GM12801 (cell line): ENCODE data around the gene ZBTB46.

Experiments used
- TF ChIP-seq, protein P1 (sequence below): IDR thresholded peaks from one replicate; pipeline ENCODE4 v1.5.1; 2011; ENCODE audit warnings: control low read depth; ENCODE audit not compliant: insufficient read length; ENCODE audit errors: extremely low read depth

Gene ZBTB46

DNA sequence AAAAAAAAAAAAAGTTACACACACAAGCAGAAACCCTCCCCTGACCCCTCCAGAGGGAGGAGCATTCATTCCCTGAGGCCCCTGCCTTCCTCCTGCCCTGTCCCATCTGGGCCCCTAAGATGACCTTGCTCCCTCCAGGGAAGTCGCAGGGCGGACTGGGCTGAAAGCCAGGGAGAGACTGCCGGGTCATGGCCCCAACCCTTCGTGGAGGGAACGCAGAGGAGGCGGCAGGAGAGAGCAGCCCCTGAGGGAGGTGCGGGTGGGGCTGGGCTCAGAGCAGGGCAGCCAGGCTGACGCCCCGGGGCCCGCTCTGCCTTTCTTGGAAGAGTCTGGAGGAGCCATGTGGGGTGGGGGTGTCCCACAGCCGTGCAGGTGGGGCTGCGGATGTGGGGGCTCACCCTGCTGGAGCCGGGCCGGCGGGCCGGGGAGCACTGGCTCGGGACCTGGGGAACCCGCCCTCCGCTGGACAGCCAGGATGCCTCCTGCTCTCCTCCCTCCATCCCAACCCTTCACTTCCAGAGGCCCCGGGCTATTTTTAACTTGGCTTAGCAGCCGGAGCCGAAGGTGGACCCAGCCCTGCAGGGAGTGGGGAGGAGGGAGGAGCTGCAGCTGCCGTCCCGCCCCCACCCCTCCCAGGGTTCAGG, 15.2 kb upstream of the ZBTB46 start:
- TF ChIP-seq, protein P1, sequence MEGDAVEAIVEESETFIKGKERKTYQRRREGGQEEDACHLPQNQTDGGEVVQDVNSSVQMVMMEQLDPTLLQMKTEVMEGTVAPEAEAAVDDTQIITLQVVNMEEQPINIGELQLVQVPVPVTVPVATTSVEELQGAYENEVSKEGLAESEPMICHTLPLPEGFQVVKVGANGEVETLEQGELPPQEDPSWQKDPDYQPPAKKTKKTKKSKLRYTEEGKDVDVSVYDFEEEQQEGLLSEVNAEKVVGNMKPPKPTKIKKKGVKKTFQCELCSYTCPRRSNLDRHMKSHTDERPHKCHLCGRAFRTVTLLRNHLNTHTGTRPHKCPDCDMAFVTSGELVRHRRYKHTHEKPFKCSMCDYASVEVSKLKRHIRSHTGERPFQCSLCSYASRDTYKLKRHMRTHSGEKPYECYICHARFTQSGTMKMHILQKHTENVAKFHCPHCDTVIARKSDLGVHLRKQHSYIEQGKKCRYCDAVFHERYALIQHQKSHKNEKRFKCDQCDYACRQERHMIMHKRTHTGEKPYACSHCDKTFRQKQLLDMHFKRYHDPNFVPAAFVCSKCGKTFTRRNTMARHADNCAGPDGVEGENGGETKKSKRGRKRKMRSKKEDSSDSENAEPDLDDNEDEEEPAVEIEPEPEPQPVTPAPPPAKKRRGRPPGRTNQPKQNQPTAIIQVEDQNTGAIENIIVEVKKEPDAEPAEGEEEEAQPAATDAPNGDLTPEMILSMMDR = no peak

DNA sequence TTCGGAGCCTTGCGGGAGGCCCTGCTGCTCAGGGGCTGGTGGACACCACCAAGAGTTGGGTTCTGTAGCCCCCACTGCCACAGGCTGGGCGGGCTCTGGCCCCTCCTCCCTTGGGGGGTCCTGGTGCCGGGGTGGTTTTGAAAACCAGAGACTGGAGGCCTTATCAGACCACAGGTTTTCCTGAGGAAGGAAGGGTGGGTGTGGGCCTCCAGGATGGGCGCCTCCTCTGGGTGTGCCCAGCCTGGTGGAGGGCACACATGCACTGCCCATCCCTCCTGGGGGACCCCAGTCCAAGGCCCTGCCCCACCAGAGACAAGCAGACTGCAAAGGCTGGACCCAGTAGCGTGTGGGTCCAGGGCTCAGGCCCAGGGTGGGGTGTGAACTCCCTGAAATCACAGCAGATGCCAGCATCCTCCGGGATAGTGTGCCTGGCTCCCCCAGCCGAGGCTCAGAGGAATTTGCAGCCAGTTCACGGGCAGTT, 13.5 kb upstream of the ZBTB46 start:
- TF ChIP-seq, protein P1 = no peak

DNA sequence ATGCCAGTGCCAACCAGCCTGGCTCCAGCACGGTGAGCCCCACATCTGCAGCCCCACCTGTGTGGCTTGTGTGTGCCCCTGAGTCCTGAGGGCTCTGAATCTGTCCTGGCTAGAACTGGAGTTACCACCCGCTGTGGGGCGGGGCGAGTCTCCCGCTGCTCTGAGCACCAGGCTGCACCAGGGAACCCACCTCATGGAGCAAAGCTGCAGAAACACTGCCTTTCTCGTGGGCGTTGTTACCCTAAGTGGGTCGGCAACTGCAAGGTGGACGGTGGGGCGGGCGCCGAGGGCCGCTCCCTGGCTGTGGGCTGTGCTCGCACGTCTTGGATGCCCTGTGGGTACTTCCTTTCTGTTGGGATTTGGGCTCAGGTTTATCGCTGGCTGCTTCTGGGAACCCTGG, 12.7 kb upstream of the ZBTB46 start:
- TF ChIP-seq, protein P1 = no peak

DNA sequence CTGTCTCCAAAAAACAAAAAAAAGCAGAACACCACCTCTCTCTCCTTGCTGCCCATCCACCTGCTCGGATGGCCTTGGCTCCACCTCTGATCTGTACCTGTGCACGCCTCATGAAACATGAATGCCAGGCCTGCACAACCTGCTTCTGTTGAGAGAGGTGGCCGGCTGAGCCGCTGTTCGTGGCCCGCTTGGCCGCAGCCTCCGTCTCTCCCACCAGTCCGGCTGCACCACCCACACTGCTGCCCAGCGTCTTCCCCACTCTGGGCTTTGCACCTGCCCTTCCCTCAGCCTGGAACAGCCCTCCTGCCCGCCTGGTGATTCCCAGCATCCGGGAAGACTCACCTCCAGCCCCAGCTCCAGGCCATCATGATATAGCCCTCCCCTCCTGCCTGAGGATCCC, 12.2 kb upstream of the ZBTB46 start:
- TF ChIP-seq, protein P1 = no peak

DNA sequence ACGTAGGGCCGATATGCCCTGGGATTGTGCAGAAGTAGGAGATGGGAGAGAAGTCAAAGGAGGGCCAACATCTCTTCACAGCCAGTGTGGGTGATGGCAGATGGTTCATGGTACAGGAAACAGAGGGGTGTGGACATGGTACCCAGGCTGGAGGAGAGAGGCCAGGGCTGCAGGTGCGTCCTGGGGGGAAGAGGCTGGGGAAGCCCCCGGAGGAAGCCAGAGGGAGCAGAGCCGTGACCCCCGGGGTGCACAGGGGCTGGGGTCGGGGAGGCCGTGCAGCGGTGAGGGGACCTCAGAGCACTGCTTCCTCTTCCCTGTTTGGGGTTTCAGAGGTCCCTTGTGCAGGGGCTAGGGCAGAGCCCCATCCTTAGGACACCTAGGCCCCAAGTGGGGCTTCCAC, 11.2 kb upstream of the ZBTB46 start:
- TF ChIP-seq, protein P1 = no peak

DNA sequence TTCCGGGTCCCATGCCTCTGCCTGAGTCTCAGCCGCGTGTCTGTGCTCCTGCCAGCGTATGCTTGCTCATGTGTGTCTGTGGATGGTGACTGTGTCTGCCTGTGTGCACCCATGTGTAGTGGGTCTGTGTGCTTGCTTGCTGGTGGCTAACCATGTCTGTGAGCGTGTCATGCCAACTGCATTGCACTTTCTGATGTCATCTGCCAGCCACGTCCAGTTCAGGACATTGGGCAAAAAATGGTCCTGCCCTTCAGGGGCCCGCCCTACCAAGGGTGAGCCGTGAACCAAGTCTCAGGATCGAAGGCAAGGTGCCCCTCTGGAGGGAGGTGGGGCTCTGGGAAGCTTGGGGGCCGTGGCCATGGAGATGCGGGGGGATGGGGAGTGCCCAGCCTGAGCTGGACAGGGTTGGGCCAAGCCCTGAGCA, 9.4 kb upstream of the ZBTB46 start:
- TF ChIP-seq, protein P1 = no peak

DNA sequence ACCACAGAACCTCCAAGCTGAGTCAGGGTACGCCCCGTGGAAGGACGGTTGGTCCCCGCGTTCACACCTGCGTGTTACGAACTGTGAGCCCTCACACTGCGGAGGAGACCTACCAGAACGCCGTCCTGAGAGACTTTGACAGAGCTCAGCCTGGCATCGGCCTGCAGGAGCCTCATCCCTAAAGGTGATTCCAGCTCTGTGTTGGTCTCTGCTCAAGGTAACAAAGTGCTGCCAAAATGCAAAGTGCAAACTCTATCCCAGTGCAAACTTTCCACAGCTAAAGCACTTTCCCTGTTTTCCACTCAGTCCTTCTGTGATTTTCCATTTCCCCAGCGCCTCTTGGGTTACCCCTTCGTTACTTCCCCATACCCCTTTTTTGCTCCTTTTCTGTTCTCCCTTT, 8.6 kb upstream of the ZBTB46 start:
- TF ChIP-seq, protein P1 = no peak
